Measurements from ENCODE around the gene MYCN. TPM values are rescaled to one million over a fixed set of nuclear protein-coding genes. Genes with fewer than 3 reads are reported as not detected.
"Not testable (repeated sequence)": the region's sequence is repeated elsewhere in the genome, so short reads cannot be mapped to it uniquely, and the experiment has no call there.

The MYCN gene
- total RNA-seq, 1 experiment from 2014 or later: not detected

DNA sequence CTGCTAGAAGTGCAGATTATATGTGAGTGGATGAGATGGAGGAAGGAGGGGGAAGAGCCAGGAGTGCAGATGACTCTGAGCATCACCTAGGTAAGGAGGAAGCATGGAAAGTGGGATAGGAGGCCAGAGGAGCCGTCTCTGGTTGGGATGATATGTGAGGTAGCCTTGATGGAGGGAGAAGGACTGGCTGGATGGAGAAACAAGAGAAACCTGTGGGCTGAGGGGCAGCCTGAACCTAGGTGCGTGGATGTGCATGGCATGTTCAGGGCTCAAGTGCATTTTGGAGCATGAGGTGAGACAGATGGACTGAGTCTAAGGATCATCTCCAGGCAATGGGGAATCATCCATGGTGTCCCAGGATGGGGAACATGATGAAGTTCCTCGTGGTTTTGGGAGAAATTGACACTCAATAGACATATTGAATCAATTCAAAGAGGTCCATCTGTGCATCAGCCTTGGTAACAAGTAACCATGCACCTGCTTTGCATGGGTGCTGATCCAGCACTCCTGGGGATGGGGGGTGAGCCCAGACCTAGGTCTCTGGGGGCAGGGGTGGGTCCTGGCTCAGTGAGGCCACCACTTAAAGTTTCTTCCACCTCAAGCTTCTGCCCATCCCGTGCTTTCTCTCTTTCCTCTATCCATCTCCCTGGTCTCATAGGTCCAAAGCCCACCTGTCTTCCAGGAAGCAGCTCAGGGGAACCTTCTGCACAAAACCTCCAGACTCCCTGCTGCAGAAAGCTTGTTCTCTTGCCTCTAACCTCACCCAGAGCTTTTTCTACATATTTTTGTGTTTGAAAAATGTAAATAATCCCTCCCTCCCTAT is 19.2 kb downstream of the MYCN start:
- no peak for DNase-seq
- no peaks in the 10 kb centered on the region for H3K9me3 ChIP-seq
- H3K36me3 ChIP-seq: no peaks in the 10 kb centered on the region
- no peak overlapping the region for H3K4me3 ChIP-seq
- no peaks in the 10 kb centered on the region for H3K27me3 ChIP-seq

DNA sequence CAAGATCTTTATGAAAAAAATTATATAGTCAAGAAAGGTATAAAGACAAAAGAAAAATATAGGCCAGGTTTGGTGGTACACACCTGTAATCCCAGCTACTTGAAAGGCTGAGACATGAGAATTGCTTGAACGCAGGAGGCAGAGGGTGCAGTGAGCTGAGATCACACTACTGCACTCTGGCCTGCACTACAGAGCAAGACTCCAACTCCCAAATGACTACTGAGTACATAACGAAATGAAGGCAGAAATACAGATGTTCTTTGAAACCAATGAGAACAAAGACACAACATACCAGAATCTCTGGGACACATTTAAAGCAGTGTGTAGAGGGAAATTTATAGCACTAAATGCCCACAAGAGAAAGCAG is 19.8 kb downstream of the MYCN start:
- H3K9me3 ChIP-seq, DNase-seq, H3K4me3 ChIP-seq, H3K27me3 ChIP-seq, H3K36me3 ChIP-seq: not testable (repeated sequence)

DNA sequence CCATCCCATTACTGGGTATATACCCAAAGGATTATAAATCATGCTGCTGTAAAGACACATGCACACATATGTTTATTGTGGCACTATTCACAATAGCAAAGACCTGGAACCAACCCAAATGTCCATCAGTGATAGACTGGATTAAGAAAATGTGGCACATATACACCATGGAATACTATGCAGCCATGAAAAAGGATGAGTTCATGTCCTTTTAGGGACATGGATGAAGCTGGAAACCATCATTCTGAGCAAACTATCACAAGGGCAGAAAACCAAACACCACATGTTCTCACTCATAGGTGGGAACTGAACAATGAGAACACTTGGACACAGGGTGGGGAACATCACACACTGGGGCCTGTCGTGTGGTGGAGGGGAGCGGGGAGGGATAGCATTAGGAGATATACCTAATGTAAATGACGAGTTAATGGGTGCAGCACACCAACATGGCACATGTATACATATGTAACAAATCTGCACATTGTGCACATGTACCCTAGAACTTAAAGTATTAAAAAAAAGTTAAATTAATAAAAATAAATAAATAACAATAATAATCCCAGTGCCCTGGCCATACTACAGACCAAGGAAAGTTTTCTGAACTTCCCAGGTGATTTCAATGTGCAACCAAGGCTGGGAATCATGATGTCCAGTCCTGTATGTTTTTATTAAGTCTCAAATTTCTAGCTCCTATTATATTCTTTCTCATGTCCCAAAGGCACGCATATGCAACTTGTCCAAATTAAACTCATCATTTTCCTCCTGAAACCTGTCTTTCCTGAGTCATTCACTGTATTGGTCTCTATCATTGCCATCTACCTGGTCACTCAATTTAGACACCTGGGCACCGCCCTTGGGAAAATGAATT is 23.0 kb downstream of the MYCN start:
- H3K9me3 ChIP-seq, DNase-seq, H3K27me3 ChIP-seq, H3K36me3 ChIP-seq, H3K4me3 ChIP-seq: not testable (repeated sequence)

DNA sequence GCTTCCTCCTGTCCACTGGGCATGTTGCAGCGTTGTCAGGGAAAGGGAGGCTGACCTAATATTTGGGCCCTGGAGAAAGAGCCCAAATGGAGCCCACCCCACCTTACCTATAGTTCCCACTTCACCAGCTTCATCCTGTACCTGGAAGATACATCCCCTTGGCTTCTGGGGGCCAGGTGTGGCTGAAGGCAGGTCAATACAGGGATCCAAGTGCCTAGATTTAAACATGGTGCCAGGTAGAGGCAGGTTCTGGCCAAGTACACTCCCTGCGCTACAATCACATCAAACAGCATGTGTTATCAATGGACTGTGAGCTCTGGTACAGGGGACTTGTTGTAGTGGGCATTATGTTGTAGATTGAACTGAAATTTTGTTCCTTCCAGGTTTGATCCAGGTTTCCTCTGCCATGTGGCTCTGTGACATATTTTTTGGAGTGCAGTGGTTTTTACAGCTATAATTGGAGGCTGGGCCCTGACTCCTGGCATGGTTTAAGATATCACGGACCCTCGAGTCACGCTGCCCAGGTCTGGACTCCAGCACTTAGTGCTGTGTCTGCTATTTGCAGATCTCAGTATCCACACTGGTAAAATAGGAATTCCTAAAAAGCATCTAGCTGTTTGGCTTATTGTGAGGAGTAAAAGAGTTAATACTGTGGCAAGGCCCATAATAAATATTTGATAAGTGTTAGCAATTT is 23.8 kb downstream of the MYCN start:
- Histone ChIP-seq H3K4me3 (no peak overlapping the region), H3K9me3 (no peaks in the 10 kb centered on the region), H3K27me3 (no peaks in the 10 kb centered on the region), H3K36me3 (no peaks in the 10 kb centered on the region)
- no peak for DNase-seq

DNA sequence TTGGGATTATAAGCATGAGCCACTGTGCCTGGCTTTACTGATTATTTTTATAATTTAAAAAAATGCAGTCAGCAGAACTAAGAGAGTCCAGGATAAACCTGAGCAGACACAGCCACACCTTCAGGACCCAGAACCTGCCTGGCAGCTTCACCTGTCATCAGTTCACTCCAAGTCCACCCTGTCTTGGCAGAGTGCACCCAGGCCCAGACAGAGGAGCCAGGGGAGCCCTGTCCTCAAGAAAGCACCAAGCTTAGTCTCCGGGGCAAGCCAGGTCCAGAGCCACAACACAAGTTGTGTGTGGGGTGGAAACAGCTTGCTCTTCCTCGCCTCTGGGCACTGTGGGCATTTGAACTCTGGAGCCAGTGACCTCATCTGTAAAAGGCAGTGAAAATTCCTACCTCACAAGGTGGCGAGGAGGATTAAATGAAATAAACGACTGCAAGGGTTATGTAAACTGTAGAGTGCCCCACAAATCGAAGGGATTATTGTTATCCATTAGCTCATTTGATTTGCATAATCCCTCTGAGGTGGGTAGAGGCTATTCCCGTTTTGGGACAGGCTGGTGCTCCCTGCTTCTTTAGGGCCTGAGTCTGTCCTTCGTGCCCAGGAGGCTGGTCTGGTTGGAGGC is 24.7 kb downstream of the MYCN start:
- Histone ChIP-seq H3K36me3 (no peaks in the 10 kb centered on the region), H3K27me3 (no peaks in the 10 kb centered on the region), H3K9me3 (no peaks in the 10 kb centered on the region), H3K4me3 (no peak overlapping the region)
- DNase-seq: no peak

DNA sequence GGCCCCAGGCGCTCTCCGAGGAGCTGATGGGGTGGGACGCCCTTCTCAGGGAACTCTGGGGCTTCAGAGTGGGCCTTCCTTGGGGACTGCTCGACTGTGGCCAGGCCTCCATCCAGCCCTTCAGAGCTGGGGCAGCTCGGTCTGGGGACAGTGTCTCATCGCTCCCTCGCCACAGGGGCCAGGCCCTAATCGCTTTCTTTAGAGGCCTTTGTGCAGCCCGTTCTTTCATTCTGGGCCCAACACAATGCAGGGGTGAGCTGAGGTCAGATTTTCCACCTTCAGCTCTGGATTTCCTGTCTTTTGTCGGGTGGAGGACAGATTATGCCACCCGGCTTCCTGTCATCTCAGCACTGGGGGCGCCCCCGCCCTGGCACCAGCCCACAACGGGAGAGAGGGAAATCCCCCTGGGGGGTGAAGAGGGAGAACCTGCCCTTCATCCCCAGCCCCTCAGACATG is 25.2 kb downstream of the MYCN start:
- H3K4me3 ChIP-seq: no peak overlapping the region
- H3K36me3 ChIP-seq: no peaks in the 10 kb centered on the region
- DNase-seq: no peak
- H3K27me3 ChIP-seq: no peaks in the 10 kb centered on the region; the same call in 1 of the 2 replicates
- no peaks in the 10 kb centered on the region for H3K9me3 ChIP-seq

DNA sequence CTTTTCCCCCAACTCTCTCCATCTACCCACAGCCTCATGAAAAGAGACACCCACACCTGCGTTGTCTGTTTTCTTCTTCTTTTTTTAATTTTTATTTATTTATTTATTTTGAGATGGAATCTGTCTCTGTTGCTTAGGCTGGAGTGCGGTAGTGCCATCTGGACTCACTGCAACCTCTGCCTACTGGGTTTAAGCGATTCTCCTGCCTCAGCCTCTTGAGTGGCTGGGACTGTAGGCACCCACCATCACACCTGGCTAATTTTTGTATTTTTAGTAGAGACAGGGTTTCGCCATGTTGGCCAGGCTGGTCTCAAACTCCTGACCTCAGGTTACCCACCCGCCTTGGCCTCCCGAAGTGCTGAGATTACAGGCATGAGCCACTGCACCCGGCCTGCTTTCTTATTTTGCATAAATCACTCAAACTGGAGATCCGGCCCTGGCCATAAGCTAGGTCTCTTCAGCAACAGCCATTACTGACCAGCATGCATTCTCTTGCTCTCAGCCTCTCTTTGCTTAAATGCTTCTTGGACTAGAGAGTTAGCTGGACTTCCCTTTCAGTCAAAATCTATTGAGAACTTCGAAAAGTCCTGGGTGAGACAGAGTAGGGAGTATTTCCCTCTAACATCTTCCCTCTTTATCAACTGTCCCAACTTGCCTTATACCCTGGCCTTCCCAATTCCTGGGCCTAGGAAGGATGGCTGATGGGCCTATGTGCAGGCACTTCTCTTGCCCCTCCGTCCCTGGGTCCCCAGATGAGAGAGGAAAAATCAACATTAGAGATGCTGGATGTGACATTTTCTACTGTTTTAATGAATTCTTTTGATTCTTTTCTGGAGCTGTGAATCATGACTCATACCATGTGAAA is 27.3 kb downstream of the MYCN start:
- no peak for DNase-seq
- H3K9me3 ChIP-seq: no peaks in the 10 kb centered on the region
- H3K36me3 ChIP-seq: no peaks in the 10 kb centered on the region

DNA sequence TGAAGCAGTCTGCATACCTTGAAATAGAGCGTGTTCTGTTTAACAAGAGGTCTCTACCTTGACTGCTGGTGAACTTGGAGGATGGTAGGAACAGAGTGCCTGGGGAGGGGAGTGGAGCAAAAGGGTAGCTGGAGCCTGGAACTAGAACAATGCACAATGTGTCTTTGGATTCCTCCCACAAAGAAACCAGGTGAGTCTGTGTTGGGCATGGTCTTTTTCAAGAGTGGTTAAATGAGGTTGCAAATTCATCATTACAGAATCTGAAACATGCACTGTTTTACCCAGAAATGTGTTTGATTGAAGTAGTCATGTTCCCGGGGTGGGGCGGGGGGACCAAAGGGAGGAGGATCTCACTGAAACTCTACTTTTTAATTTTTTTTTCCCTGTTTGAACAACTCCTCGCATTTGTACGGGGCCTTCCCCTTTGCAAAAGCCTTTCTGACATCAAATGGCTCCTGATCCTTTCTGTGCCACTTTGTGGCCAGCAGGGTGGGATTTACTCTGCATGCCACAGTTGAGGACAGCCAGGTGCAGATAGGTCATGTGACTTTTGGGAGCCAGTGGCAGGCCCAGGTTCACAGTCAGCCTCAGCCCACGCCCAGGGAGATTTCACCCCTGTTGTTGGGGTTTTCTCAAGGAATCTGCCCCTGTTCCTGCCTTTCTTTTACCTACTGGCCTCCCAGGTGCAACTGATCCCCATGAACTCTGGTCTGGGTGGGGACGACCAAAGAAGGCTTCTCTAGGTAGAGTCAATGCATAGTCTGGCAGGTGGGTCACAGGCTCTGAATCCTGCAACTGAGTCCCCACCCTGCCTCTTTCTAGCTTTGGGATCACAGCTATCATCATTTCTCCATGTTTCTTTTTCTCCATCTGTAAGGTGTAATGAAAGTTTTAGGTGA is 28.2 kb downstream of the MYCN start:
- Histone ChIP-seq H3K27me3 (no peaks in the 10 kb centered on the region; the same call in 1 of the 2 replicates), H3K9me3 (no peaks in the 10 kb centered on the region)

More for the DNA sequence above, 27.3 kb downstream of the MYCN start:
- no peak overlapping the region for H3K4me3 ChIP-seq
- H3K27me3 ChIP-seq: no peaks in the 10 kb centered on the region; the same call in 1 of the 2 replicates

DNA sequence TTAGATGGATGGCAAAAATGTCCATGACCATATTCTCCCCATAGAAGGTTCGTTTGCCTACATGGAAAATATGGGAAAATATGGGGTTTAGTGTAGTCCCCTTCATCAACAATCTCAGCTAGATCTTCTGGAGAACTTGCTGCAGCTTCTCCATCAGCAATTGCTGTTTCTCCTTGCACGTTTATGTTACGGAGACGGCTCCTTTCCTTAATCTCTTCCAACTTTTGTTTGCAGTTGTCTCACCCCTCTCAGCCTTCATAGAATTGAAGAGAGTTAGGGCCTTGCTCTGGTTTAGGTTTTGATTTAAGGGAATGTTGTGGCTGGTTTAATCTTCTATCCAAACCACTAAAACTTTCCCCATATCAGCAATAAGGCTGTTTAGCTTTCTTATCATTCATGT is 28.9 kb downstream of the MYCN start:
- Histone ChIP-seq H3K4me3 (no peak overlapping the region), H3K9me3 (no peaks in the 10 kb centered on the region), H3K36me3 (no peaks in the 10 kb centered on the region), H3K27me3 (no peaks in the 10 kb centered on the region; the same call in 1 of the 2 replicates)
- no peak for DNase-seq

More for the DNA sequence above, 28.2 kb downstream of the MYCN start:
- Histone ChIP-seq H3K4me3 (no peak overlapping the region), H3K36me3 (no peaks in the 10 kb centered on the region)
- DNase-seq: no peak

DNA sequence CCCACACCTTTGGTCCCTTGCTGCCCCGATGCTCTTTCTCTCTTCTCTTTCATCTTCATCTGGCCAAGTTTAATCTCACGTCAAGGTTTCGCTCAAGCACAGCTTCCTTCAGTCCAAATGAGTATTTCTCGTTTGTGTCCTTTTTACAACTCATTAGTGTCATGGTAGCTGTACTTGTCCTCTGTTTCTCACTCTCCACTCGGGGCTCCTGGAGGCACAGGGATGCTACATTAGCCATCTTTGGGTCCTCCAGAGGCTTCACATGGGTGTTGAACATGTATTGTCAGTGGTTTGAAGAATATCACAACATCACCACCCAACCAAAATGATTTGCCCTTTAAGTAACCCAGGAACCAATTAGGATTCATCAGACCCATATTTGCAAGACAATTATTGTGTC is 30.4 kb downstream of the MYCN start:
- H3K36me3 ChIP-seq: no peaks in the 10 kb centered on the region
- H3K4me3 ChIP-seq: no peak overlapping the region
- no peak for DNase-seq
- H3K27me3 ChIP-seq: no peaks in the 10 kb centered on the region; the same call in 1 of the 2 replicates
- no peaks in the 10 kb centered on the region for H3K9me3 ChIP-seq

DNA sequence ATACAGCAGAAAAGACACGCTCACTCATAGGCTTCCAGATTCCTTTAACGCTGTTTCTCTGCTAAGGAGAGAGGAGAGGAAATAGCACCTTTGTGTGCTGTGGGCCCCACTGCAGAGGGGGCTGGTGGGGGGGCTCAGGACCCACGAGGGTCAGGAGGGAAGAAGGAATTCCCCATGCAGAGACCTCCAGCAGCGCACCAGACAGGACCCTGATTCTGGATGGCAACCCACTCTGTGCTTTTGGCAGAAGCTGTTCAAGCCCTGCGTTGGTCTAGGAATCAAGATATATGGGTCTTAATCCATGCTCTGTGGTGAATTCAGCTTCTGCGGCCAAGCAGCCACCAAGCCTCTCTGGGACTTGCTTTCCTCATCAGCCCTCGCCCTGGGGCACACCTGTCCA is 31.0 kb downstream of the MYCN start:
- H3K9me3 ChIP-seq: no peaks in the 10 kb centered on the region
- H3K27me3 ChIP-seq: no peaks in the 10 kb centered on the region; the same call in 1 of the 2 replicates
- H3K4me3 ChIP-seq: no peak overlapping the region
- H3K36me3 ChIP-seq: no peaks in the 10 kb centered on the region
- no peak for DNase-seq

DNA sequence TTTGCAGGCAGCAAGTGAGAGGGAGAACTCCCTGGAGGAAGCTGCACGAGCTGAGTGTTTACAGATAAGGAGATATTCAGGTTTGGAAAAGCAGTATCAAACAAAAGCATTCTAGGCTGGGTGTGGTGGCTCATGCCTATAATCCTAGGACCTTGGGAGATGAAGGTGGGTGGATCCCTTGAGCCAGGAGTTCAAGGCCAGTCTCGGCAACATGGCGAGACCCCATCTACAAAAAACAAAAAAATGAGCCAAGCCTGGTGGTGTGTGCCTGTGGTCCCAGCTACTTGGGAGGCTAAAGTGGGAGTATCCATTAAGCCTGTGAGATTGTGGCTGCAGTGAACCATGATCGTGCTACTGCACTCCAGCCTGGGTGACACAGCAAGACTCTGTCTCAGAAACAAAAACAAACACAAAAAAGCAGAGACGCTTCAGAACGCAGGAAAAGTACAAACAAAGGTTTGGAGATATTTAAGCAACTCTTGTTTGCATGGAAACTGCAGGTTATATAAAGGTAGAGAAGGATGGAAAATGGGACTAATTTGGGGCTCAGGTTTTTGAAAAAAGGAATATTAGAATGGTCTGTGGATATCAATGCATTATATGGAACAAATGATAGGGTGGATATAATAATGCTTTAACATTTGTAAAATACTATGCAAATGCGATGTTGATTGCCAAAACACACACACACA is 31.6 kb downstream of the MYCN start:
- Histone ChIP-seq H3K36me3 (no peaks in the 10 kb centered on the region), H3K9me3 (no peaks in the 10 kb centered on the region), H3K4me3 (no peak overlapping the region), H3K27me3 (no peaks in the 10 kb centered on the region; the same call in 1 of the 2 replicates)
- no peak for DNase-seq

DNA sequence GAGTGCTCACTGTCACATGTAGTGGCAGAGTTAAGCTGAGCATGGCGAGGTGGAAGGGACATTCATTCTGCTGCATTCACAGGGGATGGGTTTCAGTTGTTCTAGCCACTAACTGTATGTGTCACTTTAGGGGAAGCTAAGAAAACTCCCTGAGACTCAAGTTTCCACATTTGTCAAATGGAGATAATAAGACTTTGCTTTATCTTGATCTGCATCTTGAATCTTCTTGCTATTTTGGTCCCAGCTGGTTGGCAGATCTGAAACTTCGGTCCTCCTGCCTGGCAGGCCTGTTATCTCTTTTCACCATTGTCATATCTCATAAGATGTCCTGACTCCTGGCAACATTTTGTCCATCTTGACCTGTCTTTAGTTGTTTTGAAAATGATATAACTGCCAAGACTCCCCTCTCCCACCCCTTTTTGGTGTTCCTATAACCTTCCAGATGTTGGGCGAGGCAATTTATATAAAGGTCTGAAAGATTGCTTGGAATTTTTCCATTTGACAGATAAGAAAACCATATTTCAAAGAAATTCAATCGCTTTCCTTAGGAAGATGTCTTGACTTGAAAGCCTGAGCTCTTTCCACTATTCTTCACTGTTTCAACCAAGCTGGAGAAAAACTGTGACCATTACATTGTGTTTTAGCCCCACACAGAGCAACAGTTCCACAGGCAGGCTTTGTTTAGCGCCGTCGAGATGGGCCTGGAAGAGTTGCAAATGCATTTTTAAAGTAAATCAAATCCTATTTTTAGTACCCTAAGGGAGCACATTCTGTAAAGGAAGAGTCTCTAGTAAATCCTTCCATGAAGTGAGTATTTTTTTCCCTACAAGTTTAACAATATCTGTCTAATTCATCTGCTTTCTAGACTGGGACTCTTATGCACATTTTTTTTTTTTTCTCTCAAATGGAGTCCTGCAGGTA is 33.4 kb downstream of the MYCN start:
- no peaks in the 10 kb centered on the region; the same call in 1 of the 2 replicates for H3K27me3 ChIP-seq
- H3K4me3 ChIP-seq: no peak overlapping the region
- no peaks in the 10 kb centered on the region for H3K36me3 ChIP-seq
- no peak for DNase-seq
- no peaks in the 10 kb centered on the region for H3K9me3 ChIP-seq
